HEK293 (cell line): ENCODE measurements around the gene SIX3.

Experiments used
- PRDM10 ChIP-seq: fragments of 450-650 bp; formaldehyde crosslinking; IDR thresholded peaks from 2 replicates; pipeline ENCODE4 v1.5.1; 2016; ENCODE audit warnings: missing biosample characterization, missing genetic modification characterization
- ZBTB8A ChIP-seq: fragments of 450-650 bp; formaldehyde crosslinking; IDR thresholded peaks from 2 replicates; pipeline ENCODE4 v1.5.1; 2016; ENCODE audit warnings: missing biosample characterization, missing genetic modification characterization
- ZNF362 ChIP-seq: fragments of 450-650 bp; formaldehyde crosslinking; IDR thresholded peaks from 2 replicates; pipeline ENCODE4 v1.5.1; 2016; ENCODE audit warnings: missing biosample characterization, missing genetic modification characterization

GRCh38 chr2:44950646-44951045 is 9.1 kb downstream of the SIX3 start:
- TF ChIP-seq ZNF362 (tag by site-specific recombination) = no peak
- no peak for TF ChIP-seq ZBTB8A (tag by site-specific recombination)
- no peak for TF ChIP-seq PRDM10 (tag by site-specific recombination)
